ENCODE results near the gene GRIPAP1. TPM values are rescaled to one million over a fixed set of nuclear protein-coding genes. Genes with fewer than 3 reads are reported as not detected.
A peak's percentile ranks its signal among the peaks of the same experiment; 100 is the strongest.

Gene GRIPAP1, protein sequence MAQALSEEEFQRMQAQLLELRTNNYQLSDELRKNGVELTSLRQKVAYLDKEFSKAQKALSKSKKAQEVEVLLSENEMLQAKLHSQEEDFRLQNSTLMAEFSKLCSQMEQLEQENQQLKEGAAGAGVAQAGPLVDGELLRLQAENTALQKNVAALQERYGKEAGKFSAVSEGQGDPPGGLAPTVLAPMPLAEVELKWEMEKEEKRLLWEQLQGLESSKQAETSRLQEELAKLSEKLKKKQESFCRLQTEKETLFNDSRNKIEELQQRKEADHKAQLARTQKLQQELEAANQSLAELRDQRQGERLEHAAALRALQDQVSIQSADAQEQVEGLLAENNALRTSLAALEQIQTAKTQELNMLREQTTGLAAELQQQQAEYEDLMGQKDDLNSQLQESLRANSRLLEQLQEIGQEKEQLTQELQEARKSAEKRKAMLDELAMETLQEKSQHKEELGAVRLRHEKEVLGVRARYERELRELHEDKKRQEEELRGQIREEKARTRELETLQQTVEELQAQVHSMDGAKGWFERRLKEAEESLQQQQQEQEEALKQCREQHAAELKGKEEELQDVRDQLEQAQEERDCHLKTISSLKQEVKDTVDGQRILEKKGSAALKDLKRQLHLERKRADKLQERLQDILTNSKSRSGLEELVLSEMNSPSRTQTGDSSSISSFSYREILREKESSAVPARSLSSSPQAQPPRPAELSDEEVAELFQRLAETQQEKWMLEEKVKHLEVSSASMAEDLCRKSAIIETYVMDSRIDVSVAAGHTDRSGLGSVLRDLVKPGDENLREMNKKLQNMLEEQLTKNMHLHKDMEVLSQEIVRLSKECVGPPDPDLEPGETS
- 53.5 TPM for total RNA-seq

DNA sequence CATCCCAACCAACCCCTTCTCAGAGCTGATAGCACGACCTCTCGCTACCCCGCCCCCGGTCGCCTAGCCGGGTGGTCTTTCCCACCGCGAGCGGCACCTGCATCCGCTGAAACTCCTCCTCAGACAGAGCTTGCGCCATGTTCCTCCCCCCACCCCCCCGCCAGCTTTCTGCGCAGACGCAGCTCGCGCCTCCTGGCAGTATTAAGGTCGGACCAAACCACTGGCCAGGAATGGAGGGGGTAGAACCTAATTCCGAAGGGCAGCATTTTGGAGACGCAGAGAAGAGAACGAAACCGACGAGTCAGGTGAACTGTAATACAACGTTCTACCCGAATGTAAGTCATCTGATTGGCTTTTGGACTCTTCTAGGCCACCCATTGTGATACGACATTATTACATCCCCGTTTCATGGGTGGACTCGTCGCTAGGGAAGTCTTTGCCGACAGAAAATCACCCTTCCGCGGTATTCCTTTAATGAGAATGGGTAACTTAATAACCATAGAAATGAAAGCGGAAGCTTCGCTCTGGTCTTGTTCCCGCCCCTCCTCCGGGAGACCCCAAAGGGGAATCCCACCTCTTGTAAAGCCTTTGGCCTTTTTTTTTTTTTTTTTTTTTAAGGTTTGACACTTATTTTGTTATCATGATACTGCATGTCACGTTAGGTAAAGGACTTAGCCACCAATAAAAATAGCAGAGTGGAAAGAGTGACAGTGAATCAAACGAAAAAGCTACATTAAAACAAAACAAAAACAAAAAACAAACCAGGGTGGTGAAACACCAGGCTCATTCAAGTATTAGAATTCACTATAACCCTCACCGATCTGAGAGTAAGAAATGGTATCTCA is at the start of gene GRIPAP1:
Gene GRIPAP1 (minus strand): TSS at position 174 of the 845 bp plus-strand sequence. CDS start 35 bp downstream, at position 139.
- DNase-seq (ENCODE audit: low spot score) = peak; percentile 78
- ATAC-seq = peak; percentile 95
- intact Hi-C loops (cut with DNase I) = no loop called here

DNA sequence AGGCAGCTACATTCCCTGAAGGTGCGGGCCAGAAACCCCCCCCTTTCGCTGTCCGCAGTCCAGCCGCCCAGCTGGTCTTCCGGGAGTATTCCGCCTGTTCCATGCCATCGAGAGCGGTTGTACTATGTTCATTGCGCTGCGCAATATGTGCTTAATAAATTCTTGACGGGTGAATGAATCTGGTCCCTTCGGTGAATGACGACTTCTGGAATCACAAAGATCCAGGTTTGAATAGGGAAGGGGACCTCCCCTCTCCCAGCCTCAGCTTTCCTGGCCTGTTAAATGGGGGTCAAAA is 41.9 kb upstream of the GRIPAP1 start:
- DNase-seq (ENCODE audit: low spot score) (no peak), ATAC-seq (no peak)
- intact Hi-C loops (cut with DNase I) = no loop called here

DNA sequence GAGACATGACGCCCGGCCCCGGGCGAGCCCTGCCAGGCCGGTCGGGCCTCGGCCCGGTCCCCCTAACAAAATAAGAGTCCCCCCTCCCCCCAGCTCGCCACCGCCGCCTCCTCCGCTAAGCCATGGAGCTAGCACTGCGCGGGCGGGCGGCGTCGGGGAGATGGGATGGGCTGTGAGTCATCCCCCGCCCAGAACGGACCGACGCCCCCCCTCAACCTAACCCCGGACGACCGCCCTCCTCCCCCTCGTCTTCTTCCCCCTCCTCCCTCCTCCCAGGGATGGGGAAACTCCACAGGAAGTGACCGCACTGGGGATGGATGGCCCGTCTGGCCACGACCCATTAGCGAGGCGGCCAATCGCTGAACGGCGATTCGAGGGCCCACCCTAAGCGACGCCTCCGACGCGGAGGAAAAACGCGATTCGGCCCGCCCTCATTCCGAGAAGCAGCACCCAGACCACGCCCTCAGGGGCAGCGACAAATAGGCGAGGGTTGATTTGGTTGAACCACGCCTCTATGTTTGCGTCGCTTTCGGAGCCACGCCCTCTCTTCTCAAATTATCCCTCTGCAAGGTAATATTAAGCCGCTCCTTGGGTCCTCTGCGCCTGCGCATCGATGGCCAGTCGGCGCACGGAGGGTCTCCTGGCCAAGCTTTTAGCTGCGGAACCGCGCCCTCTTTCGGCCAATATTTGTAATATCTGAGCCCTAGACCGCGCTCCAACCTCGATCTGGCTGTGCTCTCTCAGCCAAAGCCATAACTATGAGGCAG is 41.3 kb upstream of the GRIPAP1 start, which contains the start of gene TFE3:
Gene TFE3 (minus strand): TSS at position 138 of the 767 bp plus-strand sequence. CDS start 131 bp downstream, at position 7.
- peak; percentile 95 for ATAC-seq
- DNase-seq (ENCODE audit: low spot score) = peak; percentile 97
- intact Hi-C loops (cut with DNase I) = no loop called here

DNA sequence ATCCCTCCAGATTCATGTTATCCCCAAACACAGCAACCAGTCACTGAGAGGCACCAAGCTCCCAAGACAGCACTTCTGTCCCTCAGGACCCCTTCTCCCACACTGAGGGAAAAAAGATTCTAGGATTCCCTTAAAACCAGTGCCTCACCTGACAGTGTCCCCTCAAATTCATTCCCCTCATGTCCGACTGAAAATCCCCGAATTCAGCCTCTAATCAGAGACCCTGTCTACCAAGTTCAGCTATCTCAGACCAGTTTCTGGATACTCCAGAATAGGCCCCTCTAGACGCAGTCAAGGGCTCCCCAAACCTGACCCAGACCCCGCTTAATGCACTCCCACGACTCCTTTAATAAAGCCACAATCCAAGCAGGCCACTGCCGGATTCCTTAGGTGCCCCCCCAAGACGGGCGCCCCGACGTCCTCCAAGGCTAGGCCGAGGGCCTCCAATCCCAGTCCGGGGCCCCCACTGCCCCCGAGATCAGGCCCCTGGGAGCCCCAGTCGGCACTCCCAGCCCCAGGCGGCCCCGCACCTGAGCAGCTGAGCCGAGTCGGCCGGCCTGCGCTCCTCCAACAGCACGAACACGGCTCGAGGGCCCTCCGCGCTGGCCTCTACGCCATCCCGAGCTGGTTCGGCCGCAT is 40.6 kb upstream of the GRIPAP1 start:
- peak; percentile 0 for ATAC-seq
- intact Hi-C loops (cut with DNase I) = no loop called here
- peak; percentile 70 for DNase-seq (ENCODE audit: low spot score)

DNA sequence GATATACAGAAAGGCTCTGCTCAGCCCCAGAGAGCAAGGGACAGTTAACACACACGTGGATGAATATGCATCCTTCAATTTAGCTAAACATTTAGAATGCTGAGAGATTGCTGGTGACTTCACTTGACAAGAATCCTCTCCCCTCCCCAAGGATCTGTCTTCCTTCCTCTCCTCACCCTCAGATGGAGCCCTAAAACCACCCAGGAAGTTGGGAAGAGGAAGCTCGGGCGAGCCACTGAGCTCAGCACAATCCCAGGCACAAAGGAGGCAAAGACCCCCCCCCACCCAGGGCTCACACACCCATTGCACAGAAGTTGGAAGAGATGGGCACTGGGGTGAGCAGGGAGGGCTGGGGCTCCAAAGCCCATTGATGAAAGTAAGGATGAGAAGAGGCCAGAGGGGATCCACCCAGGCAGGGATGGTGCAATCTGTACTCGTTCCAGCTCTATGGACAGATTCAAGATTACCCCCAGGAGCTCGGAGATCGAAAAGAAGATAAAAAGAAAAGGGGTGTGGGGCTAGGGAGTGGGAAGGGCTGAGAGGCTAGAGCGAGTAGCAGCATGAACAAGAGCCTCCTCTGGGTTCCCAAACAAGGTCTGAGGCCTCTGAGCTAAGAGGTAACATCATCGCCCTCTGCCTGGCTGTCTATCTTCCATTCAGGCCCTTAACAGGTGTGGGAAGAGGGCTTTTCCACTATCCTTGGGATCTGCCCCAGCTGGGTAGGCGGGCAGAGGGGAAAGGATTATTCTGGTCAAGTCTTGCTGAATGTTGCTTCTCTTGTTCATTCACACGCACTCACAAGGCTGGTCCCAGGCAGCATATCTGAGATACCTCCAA is 39.9 kb upstream of the GRIPAP1 start:
- no peak for ATAC-seq
- intact Hi-C loops (cut with DNase I) = no loop called here
- DNase-seq (ENCODE audit: low spot score) = no peak

DNA sequence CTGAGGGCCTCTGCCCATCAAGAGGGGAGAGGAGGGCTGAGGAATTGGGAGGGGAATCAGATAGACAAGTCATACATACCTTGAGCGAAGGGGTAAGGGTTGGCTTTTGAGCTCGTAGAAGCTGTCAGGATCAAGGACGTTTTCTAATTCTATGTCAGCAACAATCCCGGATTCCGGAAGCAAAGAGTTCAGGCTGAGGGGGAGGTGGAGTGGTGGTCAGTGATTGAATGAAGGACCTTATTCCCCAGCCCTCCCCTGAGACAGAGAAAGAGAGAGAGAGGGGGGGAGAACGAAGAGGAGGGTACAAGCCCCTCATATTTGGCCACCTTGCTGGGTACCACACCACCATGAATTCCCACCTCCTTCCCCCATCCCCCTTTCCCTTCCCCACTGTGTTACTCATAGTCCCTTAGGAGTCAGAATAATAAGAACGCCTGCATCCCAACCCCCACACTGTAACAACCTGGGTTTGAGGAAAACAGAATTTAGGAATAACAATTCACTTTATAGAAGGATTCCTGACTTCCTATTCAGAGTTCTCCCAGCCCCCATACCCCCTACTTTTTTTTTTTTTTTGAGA is 38.4 kb upstream of the GRIPAP1 start:
- intact Hi-C loops (cut with DNase I) = no loop called here
- no peak for ATAC-seq
- no peak for DNase-seq (ENCODE audit: low spot score)

DNA sequence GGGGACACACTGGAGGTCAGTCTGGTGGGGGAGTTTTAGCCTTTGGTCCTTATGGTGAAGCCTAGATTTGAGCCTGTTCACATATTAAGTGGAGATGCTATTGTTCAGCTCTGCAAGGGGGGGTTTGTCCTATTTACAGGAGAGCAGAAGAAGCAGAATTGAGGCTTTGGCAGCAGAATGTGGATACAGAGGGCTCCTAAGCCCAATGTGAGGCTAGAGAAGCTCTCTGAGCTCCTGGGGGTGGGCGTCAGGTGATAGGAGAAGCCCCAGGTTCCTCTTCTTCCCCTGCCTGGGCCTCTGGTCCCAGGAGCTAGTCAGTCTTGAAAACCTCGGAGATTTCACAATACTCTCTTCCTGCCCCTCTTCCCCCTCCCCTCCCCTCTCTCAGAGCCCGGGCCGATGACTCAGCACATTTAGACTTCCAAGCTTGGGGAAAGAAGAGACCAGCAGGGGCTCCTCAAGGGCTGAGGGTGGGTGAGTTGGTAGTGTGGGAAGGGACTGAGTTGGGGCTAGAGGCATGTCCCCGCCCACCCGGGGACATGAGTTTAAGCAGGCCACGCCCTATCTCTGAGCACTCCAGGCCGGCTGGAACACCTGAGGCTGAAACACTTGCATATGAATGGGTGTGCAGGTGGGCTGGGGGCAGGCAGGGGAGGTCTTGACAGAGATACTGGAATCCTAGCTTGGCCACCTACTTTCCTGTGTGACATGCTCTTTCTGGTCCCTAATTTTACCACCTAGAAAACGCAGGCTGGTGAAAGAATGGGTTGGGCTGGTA is 37.7 kb upstream of the GRIPAP1 start:
- ATAC-seq (peak; percentile 50), DNase-seq (ENCODE audit: low spot score) (peak; percentile 84)
- intact Hi-C loops (cut with DNase I) = no loop called here

DNA sequence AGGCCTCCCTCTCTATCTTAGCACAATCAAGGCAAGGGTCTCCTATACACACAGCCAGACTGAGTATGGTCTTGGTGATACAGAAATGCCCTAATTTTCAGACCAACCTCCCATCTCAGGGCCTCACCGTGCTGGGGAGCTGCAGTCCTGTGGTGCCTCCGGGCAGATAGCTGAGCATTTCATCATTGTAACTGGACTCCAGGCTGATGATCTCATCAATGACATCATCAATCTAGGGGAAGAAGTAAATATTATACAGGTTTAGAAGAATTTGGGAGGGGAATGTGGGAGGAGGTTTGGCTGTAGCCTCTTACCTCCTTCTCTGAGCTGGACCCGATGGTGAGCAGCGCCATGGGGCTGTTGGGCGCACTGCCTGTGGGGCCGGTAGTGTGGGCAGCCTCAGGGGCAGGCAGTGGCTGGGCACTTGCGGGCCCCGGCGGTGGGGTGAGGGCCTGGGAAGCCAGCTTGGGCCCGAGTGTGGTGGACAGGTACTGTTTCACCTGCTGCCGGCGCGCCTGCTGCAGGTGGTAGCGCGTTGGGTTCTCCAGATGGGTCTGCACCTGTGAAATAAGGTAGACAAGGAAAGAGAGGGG is 35.9 kb upstream of the GRIPAP1 start:
- intact Hi-C loops (cut with DNase I) = no loop called here
- DNase-seq (ENCODE audit: low spot score) (no peak), ATAC-seq (no peak)

DNA sequence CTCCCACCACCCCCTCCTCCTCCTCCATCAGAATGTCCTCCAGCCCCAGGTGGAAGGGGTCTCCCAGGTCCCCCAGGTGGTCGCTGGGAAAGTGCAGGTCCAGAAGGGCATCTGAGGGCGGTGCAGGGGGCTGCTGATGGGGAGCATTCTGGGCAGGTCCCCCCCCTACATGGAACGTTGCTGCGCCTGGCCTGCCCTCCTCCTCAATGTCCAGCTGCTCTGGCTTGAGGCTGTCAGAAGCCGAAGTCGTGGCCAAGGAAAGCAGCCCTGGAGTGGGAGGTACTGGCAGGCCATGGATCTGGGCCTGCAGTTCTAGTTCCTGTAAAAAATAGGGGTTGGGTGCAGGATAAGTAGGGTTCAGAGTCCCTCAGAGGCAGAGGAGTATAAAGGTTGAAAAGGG is 28.2 kb upstream of the GRIPAP1 start:
- intact Hi-C loops (cut with DNase I) = no loop called here
- DNase-seq (ENCODE audit: low spot score) = no peak
- peak; percentile 42 for ATAC-seq

DNA sequence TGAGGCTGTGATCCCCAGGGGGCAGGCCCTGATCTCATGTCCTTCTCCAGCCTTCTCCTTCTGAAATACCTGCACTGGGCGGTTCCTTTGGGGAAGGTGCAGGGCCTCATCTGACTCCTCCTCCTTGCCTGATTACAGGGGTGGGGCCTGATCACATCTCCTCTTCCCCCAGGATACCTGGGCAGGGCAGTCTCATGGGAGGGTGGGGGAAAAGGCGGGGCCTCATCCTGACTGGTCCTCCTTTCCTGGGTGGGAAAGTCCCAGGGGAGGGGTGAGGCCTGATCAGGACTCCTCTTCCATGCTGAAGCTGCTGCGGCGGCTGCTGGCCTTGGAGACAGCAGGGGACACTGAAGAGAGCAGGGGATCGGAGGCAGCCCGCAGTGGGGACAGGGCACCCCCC is 27.8 kb upstream of the GRIPAP1 start:
- DNase-seq (ENCODE audit: low spot score) = no peak
- ATAC-seq = peak; percentile 29
- intact Hi-C loops (cut with DNase I) = no loop called here

DNA sequence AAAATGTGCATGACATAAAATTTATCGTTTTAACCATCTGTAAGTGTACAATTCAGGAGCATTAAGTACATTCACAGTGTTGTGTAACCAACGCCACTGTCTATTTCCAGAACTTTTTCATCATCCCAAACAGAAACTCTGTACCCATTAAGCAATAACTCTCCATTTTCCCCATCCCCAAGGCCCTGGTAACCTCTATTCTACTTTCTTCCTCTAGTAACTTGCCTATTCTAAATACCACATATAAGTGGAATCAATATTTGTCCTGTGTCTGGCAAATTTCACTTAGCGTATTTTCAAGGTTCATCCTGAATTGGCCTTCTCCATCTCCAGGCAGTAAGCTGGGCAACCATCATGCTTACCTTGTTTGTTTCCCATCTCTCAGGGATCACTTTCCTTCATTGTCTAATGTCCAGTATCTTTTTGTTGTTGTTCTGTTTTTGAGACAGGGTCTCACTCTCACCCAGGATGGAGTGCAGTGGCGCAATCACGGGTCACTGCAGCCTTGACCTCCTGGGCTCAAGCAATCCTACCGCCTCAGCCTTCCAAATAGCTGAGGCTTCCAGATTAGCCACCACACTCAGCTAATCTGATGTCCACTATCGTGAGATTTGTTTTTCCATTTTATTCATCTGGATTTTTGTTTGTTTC is 17.7 kb upstream of the GRIPAP1 start:
- DNase-seq (ENCODE audit: low spot score) (no peak), ATAC-seq (no peak)
- intact Hi-C loops (cut with DNase I) = no loop called here

DNA sequence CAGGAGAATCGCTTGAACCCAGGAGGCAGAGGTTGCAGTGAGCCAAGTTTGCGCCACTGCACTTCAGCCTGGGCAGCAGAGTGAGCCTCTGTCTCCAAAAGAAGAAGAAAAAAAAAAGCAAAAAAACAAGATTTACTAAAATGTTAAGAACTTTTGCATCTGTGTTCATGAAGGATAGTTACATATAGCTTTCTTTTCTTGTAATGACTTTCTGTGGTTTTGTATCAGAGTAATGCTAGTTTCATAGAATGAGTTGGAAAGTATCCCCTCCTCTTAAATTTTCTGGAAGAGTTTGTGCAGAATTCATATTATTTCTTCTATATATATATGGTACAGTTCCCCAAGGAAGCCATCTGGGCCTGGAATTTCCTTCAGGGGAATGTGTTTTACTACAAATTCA is 17.0 kb upstream of the GRIPAP1 start:
- DNase-seq (ENCODE audit: low spot score) (no peak), ATAC-seq (no peak)
- intact Hi-C loops (cut with DNase I) = no loop called here

DNA sequence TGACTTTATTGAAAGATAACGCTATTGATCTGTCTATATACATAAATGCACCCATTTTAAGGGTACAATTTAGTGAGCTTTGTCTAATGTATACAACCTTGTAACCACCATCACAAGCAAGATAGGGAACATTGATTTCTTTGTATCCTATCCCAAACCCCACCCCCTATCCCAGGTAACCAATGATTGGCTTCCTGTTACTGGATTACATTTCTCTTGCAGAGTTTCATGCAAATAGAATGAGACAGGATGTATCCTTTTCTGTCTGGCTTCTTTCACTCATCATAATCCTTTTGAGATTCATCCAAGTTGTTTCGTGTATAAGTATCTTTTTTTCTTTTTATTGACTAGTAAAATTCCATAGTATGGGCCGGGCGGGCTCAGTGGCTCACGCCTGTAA is 1.6 kb upstream of the GRIPAP1 start:
- DNase-seq (ENCODE audit: low spot score) (no peak), ATAC-seq (no peak)
- intact Hi-C loops (cut with DNase I) = no loop called here

DNA sequence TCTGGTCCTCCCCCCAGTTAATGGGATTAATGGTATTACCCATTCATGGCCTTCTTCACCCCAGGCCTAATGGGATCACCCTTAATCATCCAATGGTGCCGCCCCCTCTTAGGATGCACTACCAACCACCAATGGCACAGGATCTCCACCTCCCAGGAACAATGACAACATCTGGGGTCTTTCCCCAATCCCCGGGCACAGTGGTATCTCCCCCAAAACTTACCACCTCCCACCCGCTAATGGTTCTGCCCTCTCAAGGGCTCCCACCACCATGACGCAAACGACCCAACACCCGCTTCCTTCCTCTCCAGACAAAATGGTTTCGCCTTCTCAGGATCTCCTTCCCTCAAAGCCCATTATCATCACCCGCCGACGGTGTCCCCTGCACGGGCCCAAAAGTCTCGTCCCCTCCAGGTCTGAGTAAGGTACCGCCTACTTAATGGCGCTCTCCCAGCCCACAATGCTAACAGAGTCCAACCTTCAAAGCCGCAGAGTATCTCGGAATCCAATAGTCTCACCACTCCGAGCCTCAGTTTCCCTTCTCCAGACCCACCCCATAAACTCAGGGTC is 458 bp downstream of the GRIPAP1 start:
- peak; percentile 11 for ATAC-seq
- intact Hi-C loops (cut with DNase I) = no loop called here
- DNase-seq (ENCODE audit: low spot score) = no peak

DNA sequence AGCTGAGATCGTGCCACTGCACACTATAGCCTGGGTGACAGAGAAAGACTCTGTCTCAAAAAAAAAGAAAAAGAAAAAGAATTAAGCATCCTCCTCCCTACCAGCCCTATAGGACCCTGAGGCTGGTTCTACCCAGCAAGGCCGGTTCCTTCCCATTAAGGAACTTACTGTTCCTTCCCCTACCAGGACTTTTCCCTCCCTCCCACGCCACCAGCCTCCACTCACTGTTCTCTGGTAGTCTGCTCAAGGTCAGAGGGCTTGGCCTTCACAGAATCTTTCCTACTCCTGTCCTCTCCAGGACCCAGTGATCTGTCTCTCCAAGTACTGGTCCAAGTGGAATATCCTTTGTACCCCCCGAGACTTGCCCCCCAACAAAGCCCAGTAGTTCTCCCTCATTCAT is 1.4 kb downstream of the GRIPAP1 start:
- intact Hi-C loops (cut with DNase I) = no loop called here

More for the DNA sequence above, 1.4 kb downstream of the GRIPAP1 start:
- no peak for ATAC-seq
- DNase-seq (ENCODE audit: low spot score) = no peak
